IMR-90 (cell line): ENCODE results near the gene C17orf107. TPM values are rescaled to one million over a fixed set of nuclear protein-coding genes. Genes with fewer than 3 reads are reported as not detected.

Experiments used
- ATAC-seq: fragments of 200-7000 bp; cut with Tn5 transposase; 2 replicates; pipeline ENCODE4 v1.9.1; 2020; ENCODE audit warnings: low read depth, mild to moderate bottlenecking, moderate library complexity
- BruUV-seq: library from RNA; stranded (reverse); fragments of 400-500 nt; replicated peaks from 2 replicates; lab custom pipeline; 2021; lab: Mats Ljungman, UMichigan
- CTCF ChIA-PET: fragments of 300-600 bp; formaldehyde crosslinking; extraction: SDS; loops from one replicate; lab custom pipeline; 2021; ENCODE audit warnings: antibody characterized with exemption; lab: Yijun Ruan, JAX
- POLR2A ChIA-PET: fragments of 300-600 bp; sonication (Branson Sonifier 250); formaldehyde crosslinking; loops from one replicate; lab custom pipeline; 2022; ENCODE audit warnings: antibody characterized with exemption; ENCODE audit not compliant: unreplicated experiment; lab: Charles Lee
- DNase-seq: peaks from one replicate; pipeline ENCODE4 v3.0.0; 2013
- H2AFZ ChIP-seq: replicated peaks from 2 replicates; pipeline ENCODE3; 2013; ENCODE audit warnings: low read length, mild to moderate bottlenecking; ENCODE audit not compliant: poor library complexity
- H2AK5ac ChIP-seq: 2 replicates; pipeline ENCODE4 v1.6.1; 2013; ENCODE audit warnings: low read depth, low read length, inconsistent platforms
- H2AK9ac ChIP-seq: replicated peaks from 2 replicates; pipeline ENCODE3; 2013; ENCODE audit warnings: mild to moderate bottlenecking, low read depth, low read length, moderate library complexity; ENCODE audit not compliant: poor library complexity
- H2BK120ac ChIP-seq: 2 replicates; pipeline ENCODE4 v1.6.1; 2013; ENCODE audit warnings: low read depth, low read length, inconsistent platforms
- H2BK15ac ChIP-seq: 3 replicates; pipeline ENCODE4 v1.6.1; 2013; ENCODE audit warnings: low read depth, low read length, inconsistent platforms
- H2BK20ac ChIP-seq: 2 replicates; pipeline ENCODE4 v1.6.1; 2013; ENCODE audit warnings: low read depth, mild to moderate bottlenecking, inconsistent platforms, low read length, moderate library complexity
- H2BK5ac ChIP-seq: 2 replicates; pipeline ENCODE4 v1.6.1; 2013; ENCODE audit warnings: mild to moderate bottlenecking, low read depth, low read length, inconsistent platforms; ENCODE audit not compliant: poor library complexity, severe bottlenecking
- H3K14ac ChIP-seq: replicated peaks from 2 replicates; pipeline ENCODE4 v1.6.1; 2013; ENCODE audit warnings: low read depth, low read length, inconsistent platforms
- H3K18ac ChIP-seq: 2 replicates; pipeline ENCODE4 v1.6.1; 2013; ENCODE audit warnings: low read depth, low read length, control low read depth
- H3K23ac ChIP-seq: 2 replicates; pipeline ENCODE4 v1.6.1; 2013; ENCODE audit warnings: low read depth, low read length, inconsistent platforms
- H3K27ac ChIP-seq: 2 replicates; pipeline ENCODE4 v1.5.1; 2013; ENCODE audit warnings: mild to moderate bottlenecking, control low read depth, low read length; ENCODE audit not compliant: insufficient read depth
- H3K27me3 ChIP-seq: 2 replicates; pipeline ENCODE4 v1.6.1; 2013; ENCODE audit warnings: low read length; ENCODE audit not compliant: control insufficient read depth, insufficient read depth
- H3K36me3 ChIP-seq: 2 replicates; pipeline ENCODE4 v1.6.1; 2013; ENCODE audit warnings: low read length, mixed read lengths; ENCODE audit not compliant: control insufficient read depth, insufficient read depth
- H3K4ac ChIP-seq: 2 replicates; pipeline ENCODE4 v1.6.1; 2013; ENCODE audit warnings: low read depth, low read length, inconsistent platforms
- H3K4me1 ChIP-seq: 2 replicates; pipeline ENCODE4 v1.6.1; 2013; ENCODE audit warnings: low read length, mixed read lengths; ENCODE audit not compliant: control insufficient read depth, insufficient read depth
- H3K4me2 ChIP-seq: 2 replicates; pipeline ENCODE4 v1.6.1; 2013; ENCODE audit warnings: low read depth, mild to moderate bottlenecking, control low read depth, low read length, moderate library complexity
- H3K4me3 ChIP-seq: 2 replicates; pipeline ENCODE4 v1.5.1; 2013; ENCODE audit warnings: low read depth, mild to moderate bottlenecking, control low read depth, low read length, moderate library complexity; ENCODE audit not compliant: insufficient read depth
- H3K56ac ChIP-seq: 2 replicates; pipeline ENCODE4 v1.6.1; 2013; ENCODE audit warnings: low read length, inconsistent platforms; ENCODE audit not compliant: insufficient read depth; ENCODE audit errors: extremely low read depth
- H3K79me1 ChIP-seq, 2 experiments: 2 replicates each; pipeline ENCODE4 v1.6.1; 2013; ENCODE audit warnings: low read length in 2 of 2, inconsistent platforms in 1 of 2, low read depth in 1 of 2
- H3K9ac ChIP-seq: 2 replicates; pipeline ENCODE4 v1.6.1; 2013; ENCODE audit warnings: low read depth, low read length, control low read depth
- H3K9me1 ChIP-seq: 2 replicates; pipeline ENCODE4 v1.6.1; 2013; ENCODE audit warnings: low read length, inconsistent platforms; ENCODE audit not compliant: insufficient read depth
- H3K9me3 ChIP-seq: 2 replicates; pipeline ENCODE4 v1.6.1; 2013; ENCODE audit warnings: low read length; ENCODE audit not compliant: control insufficient read depth, insufficient read depth
- H4K20me1 ChIP-seq: 2 replicates; pipeline ENCODE4 v1.6.1; 2013; ENCODE audit warnings: low read length, inconsistent platforms; ENCODE audit not compliant: insufficient read depth
- H4K5ac ChIP-seq: 2 replicates; pipeline ENCODE4 v1.6.1; 2013; ENCODE audit warnings: mild to moderate bottlenecking, low read depth, low read length, control low read depth
- H4K8ac ChIP-seq, 2 experiments: 2 replicates each; pipeline ENCODE4 v1.6.1; 2013; ENCODE audit warnings: low read depth in 2 of 2, low read length in 2 of 2, control low read depth in 1 of 2, inconsistent platforms in 1 of 2
- H4K91ac ChIP-seq: 2 replicates; pipeline ENCODE4 v1.6.1; 2013; ENCODE audit warnings: low read depth, low read length, inconsistent platforms; ENCODE audit not compliant: insufficient read depth
- FOS ChIP-seq: fragments of 150-350 bp; IDR thresholded peaks from 2 replicates; pipeline ENCODE4 v1.6.1; 2016; ENCODE audit warnings: low read depth, low read length
- POLR2A ChIP-seq: IDR thresholded peaks from 2 replicates; pipeline ENCODE4 v1.6.1; 2012; ENCODE audit warnings: mild to moderate bottlenecking, low read depth, low read length
- WGBS, 2 experiments: methylation state at CpG; one replicate each; pipeline versions ENCODE4 v1.1.5 to v1.1.7; 2013; ENCODE audit warnings: missing lambda C conversion rate in 2 of 2; ENCODE audit not compliant: insufficient read length in 1 of 2; ENCODE audit errors: extremely low coverage in 2 of 2; 5-methylcytosine and 5-hydroxymethylcytosine counted together
- dilution Hi-C: fragments of 300-500 bp; cut with HindIII; formaldehyde crosslinking; loops from one replicate; pipeline ENCODE4 v1.14.3; 2018; ENCODE audit warnings: low sequenced_read_pairs; ENCODE audit not compliant: unreplicated experiment
- in situ Hi-C: fragments of 300-500 bp; cut with MboI; formaldehyde crosslinking; loops from 3 replicates; pipeline ENCODE4 v1.14.3; 2019; ENCODE audit warnings: low sequenced_read_pairs, inconsistent platforms, mixed read lengths
- intact Hi-C: fragments of 100-400 bp; cut with micrococcal nuclease; formaldehyde crosslinking; loops from 2 replicates; pipeline ENCODE4 v1.10.0; 2022
- polyA plus RNA-seq, 3 experiments: library from polyadenylated mRNA; depleted of rRNA; stranded (reverse); fragments of >200 nt; gene quantifications; 2 replicates each; pipeline ENCODE4 v1.2.3, GENCODE V29; 2012; ENCODE audit warnings: low replicate concordance in 1 of 3
- total RNA-seq: library from RNA; depleted of rRNA; stranded (reverse); fragments of >200 nt; gene quantifications from 2 replicates; pipeline ENCODE4 v1.2.3, GENCODE V29; 2012

Gene C17orf107
- total and polyA plus RNA-seq, 2 of the 4 experiments (the other 2 are of a cell fraction), result 0.54 to 0.82 TPM

- peaks cover 68% of the 10 kb centered on the region for H4K20me1 ChIP-seq
- in situ Hi-C loops (no loop called here), intact Hi-C loops (no loop called here), dilution Hi-C loops (no loop called here)
- no peak overlapping the region for H2AK5ac ChIP-seq
- TF ChIP-seq FOS (no peak), POLR2A (peak; percentile 14; the same call in 1 of the 2 replicates)
- H2BK120ac ChIP-seq, result no peak overlapping the region
- H3K27me3 ChIP-seq, result no peaks in the 10 kb centered on the region
- no peak overlapping the region for H2AK9ac ChIP-seq
- H2BK20ac ChIP-seq, result no peak overlapping the region
- no peaks in the 10 kb centered on the region for H3K9me3 ChIP-seq
- no peak overlapping the region for H2BK15ac ChIP-seq
- no peak overlapping the region for H3K4me2 ChIP-seq
- H3K9ac ChIP-seq, result no peak overlapping the region
- no peak overlapping the region for H3K4me3 ChIP-seq
- no peak overlapping the region for H3K56ac ChIP-seq
- H2AFZ ChIP-seq, result no peak overlapping the region
- no peak overlapping the region; a peak in 1 of 4 replicates for H4K8ac ChIP-seq
- DNase-seq (no peak), ATAC-seq (no peak)
- H3K18ac ChIP-seq, result no peak overlapping the region
- H3K9me1 ChIP-seq, result peaks cover 7% of the 10 kb centered on the region; the same call in 1 of the 2 replicates
- H2BK5ac ChIP-seq, result peak overlapping the region; percentile 22
- no peak overlapping the region for H3K14ac ChIP-seq
- no peak overlapping the region for H4K5ac ChIP-seq
- no peak overlapping the region for H3K4ac ChIP-seq
- peaks cover 14 to 49% of the 10 kb centered on the region in 2 experiments; a peak in 3 of 4 replicates for H3K79me1 ChIP-seq
- ChIA-PET POLR2A (interaction anchor here (2.2 kb wide), 1 partner anchor 23 kb away, joined by 6 read pairs; the partner anchor contains the start of gene SPAG7), CTCF (no interaction called here)
- no CpG with 5 or more reads among the region's 3 CpGs for WGBS, 2 experiments
- no peak overlapping the region for H4K91ac ChIP-seq
- BruUV-seq, result no TSS peak
- H3K23ac ChIP-seq, result 0 out of 2 replicates have a peak overlapping the region, but pooled peaks have one; percentile 41
- H3K27ac ChIP-seq, result no peak overlapping the region
- H3K36me3 ChIP-seq, result peaks cover 41% of the 10 kb centered on the region
- H3K4me1 ChIP-seq, result peaks cover 12% of the 10 kb centered on the region
Observed at GRCh38 chr17:4944163-4944553, 44.8 kb downstream of the C17orf107 start.
